Activated gamma-delta T cell treated with Interleukin-2 at 50 U/mL for 16 hours (primary cell): ENCODE measurements around the gene ILKAP.

ENCODE experiments used
- DNase-seq: peaks from one replicate; pipeline ENCODE4 v3.0.0-alpha.2; 2020

ILKAP gene

GRCh38 chr2:238121511-238122286 is 81.8 kb downstream of the ILKAP start:
- DNase-seq: no peak

GRCh38 chr2:238120463-238121298 is 82.8 kb downstream of the ILKAP start:
- DNase-seq: no peak
